MM.1S (cell line): ENCODE results near the gene TOMM40.

ENCODE experiments used
- DNase-seq: peaks from one replicate; pipeline ENCODE4 v3.0.0-alpha.2; 2015
- H2AFZ ChIP-seq: fragments of 300-600 bp; sonication (generic); 2 replicates; pipeline ENCODE4 v1.6.0; 2016; ENCODE audit warnings: antibody characterized with exemption, low read length
- H3F3A ChIP-seq: fragments of 300-600 bp; sonication (generic); 2 replicates; pipeline ENCODE4 v1.6.1; 2016; ENCODE audit warnings: mild to moderate bottlenecking, antibody characterized with exemption, low read length, moderate library complexity, mixed read lengths; ENCODE audit not compliant: insufficient read depth
- H3K27ac ChIP-seq: fragments of 300-600 bp; sonication (generic); 2 replicates; pipeline ENCODE4 v1.5.1; 2016; ENCODE audit warnings: mild to moderate bottlenecking, low read length
- H3K27me3 ChIP-seq: fragments of 300-600 bp; sonication (generic); replicated peaks from 2 replicates; pipeline ENCODE4 v1.6.0; 2016; ENCODE audit warnings: low read length; ENCODE audit not compliant: insufficient read depth
- H3K36me3 ChIP-seq: fragments of 300-600 bp; sonication (generic); replicated peaks from 2 replicates; pipeline ENCODE4 v1.6.1; 2016; ENCODE audit warnings: mild to moderate bottlenecking, low read length, mixed read lengths; ENCODE audit not compliant: insufficient read depth
- H3K4me1 ChIP-seq: fragments of 300-600 bp; sonication (generic); 2 replicates; pipeline ENCODE4 v1.6.1; 2016; ENCODE audit warnings: low read length, mixed read lengths
- H3K4me2 ChIP-seq: fragments of 300-600 bp; sonication (generic); 2 replicates; pipeline ENCODE4 v1.6.0; 2016; ENCODE audit warnings: low read depth, low read length
- H3K4me3 ChIP-seq: fragments of 300-600 bp; sonication (generic); 2 replicates; pipeline ENCODE4 v1.5.1; 2016; ENCODE audit warnings: low read length, mixed read lengths
- H3K79me2 ChIP-seq: fragments of 300-600 bp; sonication (generic); 2 replicates; pipeline ENCODE4 v1.6.1; 2016; ENCODE audit warnings: mixed run types, low read length, mixed read lengths
- H3K9ac ChIP-seq: fragments of 300-600 bp; sonication (generic); 2 replicates; pipeline ENCODE4 v1.6.1; 2016; ENCODE audit warnings: low read length, mixed read lengths
- H3K9me2 ChIP-seq: fragments of 300-600 bp; sonication (generic); replicated peaks from 2 replicates; pipeline ENCODE4 v1.6.1; 2016; ENCODE audit warnings: mild to moderate bottlenecking, low read length, mixed read lengths; ENCODE audit not compliant: insufficient read depth
- H3K9me3 ChIP-seq: fragments of 300-600 bp; sonication (generic); replicated peaks from 2 replicates; pipeline ENCODE4 v1.6.1; 2016; ENCODE audit warnings: mild to moderate bottlenecking, low read length, mixed read lengths; ENCODE audit not compliant: insufficient read depth
- H4K20me1 ChIP-seq: fragments of 300-600 bp; sonication (generic); 2 replicates; pipeline ENCODE4 v1.6.1; 2016; ENCODE audit warnings: mild to moderate bottlenecking, low read length, moderate library complexity, mixed read lengths; ENCODE audit not compliant: insufficient read depth
- EZH2 ChIP-seq: fragments of 300-600 bp; sonication (generic); optimal IDR thresholded peaks from 2 replicates; pipeline ENCODE3; 2017; ENCODE audit warnings: low read depth, mild to moderate bottlenecking, antibody characterized with exemption, low read length, mixed read lengths
- EZH2phosphoT487 ChIP-seq: fragments of 300-600 bp; sonication (generic); IDR thresholded peaks from 2 replicates; pipeline ENCODE4 v1.6.1; 2018; ENCODE audit warnings: antibody characterized with exemption, low read length
- TF ChIP-seq, protein P1 (sequence below): fragments of 300-600 bp; sonication (generic); IDR thresholded peaks from 2 replicates; pipeline ENCODE4 v1.5.1; 2016; ENCODE audit warnings: antibody characterized with exemption, low read length, mixed read lengths

The TOMM40 gene

DNA sequence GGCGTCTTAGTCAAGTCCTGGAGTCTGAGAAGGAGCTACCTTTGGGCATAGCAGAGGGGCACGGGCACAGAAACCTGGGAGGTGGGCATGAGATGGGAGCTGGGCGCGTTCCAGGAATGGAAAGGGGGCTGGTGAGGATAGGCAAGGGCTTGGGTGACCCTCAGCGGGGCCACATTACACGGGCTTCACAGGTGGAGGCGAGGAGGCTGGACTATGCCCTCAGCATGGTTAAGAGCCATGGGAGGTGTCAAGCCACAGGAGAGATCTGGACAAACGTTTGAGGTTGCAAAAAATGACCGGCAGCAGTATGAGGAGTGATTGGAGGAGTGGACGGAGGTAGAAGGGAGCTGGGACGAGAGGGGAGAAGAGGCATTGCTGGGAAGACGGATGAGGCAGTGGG lies 23.5 kb upstream of the TOMM40 start:
- H3K79me2 ChIP-seq = no peaks in the 10 kb centered on the region
- no peaks in the 10 kb centered on the region for H3F3A ChIP-seq
- TF ChIP-seq EZH2phosphoT487 (no peak), EZH2 (no peak)
- TF ChIP-seq, protein P1, sequence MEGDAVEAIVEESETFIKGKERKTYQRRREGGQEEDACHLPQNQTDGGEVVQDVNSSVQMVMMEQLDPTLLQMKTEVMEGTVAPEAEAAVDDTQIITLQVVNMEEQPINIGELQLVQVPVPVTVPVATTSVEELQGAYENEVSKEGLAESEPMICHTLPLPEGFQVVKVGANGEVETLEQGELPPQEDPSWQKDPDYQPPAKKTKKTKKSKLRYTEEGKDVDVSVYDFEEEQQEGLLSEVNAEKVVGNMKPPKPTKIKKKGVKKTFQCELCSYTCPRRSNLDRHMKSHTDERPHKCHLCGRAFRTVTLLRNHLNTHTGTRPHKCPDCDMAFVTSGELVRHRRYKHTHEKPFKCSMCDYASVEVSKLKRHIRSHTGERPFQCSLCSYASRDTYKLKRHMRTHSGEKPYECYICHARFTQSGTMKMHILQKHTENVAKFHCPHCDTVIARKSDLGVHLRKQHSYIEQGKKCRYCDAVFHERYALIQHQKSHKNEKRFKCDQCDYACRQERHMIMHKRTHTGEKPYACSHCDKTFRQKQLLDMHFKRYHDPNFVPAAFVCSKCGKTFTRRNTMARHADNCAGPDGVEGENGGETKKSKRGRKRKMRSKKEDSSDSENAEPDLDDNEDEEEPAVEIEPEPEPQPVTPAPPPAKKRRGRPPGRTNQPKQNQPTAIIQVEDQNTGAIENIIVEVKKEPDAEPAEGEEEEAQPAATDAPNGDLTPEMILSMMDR = no peak
- H3K36me3 ChIP-seq = no peaks in the 10 kb centered on the region
- DNase-seq = no peak
- H3K9me3 ChIP-seq = no peaks in the 10 kb centered on the region
- H3K27ac ChIP-seq = no peak overlapping the region
- H2AFZ ChIP-seq = no peak overlapping the region
- H3K4me3 ChIP-seq = no peak overlapping the region
- no peak overlapping the region for H3K4me2 ChIP-seq
- no peaks in the 10 kb centered on the region for H3K4me1 ChIP-seq
- no peaks in the 10 kb centered on the region for H3K9me2 ChIP-seq
- peaks cover 78% of the 10 kb centered on the region for H3K27me3 ChIP-seq
- no peak overlapping the region for H3K9ac ChIP-seq
- H4K20me1 ChIP-seq = no peaks in the 10 kb centered on the region

DNA sequence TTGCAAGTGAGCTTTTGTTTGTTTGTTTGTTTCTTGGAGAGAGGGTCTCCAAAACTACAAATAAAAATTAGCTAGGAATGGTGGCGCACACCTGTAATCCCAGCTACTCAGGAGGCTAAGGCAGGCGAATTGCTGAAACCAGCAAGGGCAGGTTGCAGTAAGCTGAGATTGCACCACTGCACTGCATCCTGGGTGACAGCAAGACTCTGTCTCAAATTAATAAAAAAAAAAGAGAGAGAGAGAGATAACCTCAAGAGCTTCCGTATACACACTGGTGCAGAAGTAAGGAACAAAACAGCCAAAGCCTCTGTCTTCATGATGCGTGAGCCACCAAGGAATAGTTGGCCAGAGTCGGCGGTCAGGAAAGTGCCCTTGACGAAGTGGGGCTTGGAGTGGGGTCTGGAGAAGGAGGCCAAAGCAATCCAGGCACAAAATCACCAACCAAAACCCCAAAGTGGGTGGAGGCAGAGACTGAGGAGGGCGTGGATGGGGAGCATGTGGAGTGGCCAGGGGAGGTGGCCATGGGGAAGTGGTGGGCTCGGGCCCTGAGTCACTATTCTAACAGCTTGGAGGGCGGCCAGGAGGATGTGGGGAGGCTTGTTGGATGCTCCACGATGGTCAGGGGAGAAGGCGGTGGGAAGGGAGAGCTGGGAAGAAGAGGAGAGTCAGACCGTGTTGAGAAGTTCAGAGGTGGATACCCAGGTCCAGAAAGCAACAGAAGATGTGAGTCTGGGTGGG lies 21.2 kb upstream of the TOMM40 start:
- TF ChIP-seq EZH2 (no peak), EZH2phosphoT487 (no peak)
- TF ChIP-seq, protein P1 = no peak
- no peaks in the 10 kb centered on the region for H3K36me3 ChIP-seq

DNA sequence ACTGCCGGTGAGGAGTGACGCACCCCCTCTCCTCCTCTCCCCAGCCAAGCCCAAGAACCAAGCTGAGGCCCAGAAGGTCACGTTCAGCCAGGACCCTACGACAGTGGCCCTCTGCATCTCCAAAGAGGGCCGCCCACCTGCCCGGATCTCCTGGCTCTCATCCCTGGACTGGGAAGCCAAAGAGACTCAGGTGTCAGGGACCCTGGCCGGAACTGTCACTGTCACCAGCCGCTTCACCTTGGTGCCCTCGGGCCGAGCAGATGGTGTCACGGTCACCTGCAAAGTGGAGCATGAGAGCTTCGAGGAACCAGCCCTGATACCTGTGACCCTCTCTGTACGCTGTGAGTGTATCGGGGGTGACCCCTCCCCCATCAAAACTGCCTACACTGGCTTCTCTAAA lies 19.2 kb upstream of the TOMM40 start:
- Histone ChIP-seq H3K27me3 (peaks cover 89% of the 10 kb centered on the region), H3K4me1 (no peaks in the 10 kb centered on the region), H3K4me3 (no peak overlapping the region), H4K20me1 (no peaks in the 10 kb centered on the region), H3K4me2 (no peak overlapping the region), H2AFZ (no peak overlapping the region), H3K9ac (no peak overlapping the region), H3K79me2 (no peaks in the 10 kb centered on the region), H3K27ac (no peak overlapping the region), H3K9me2 (no peaks in the 10 kb centered on the region), H3K9me3 (no peaks in the 10 kb centered on the region), H3F3A (no peaks in the 10 kb centered on the region), H3K36me3 (no peaks in the 10 kb centered on the region)
- TF ChIP-seq, protein P1 = no peak
- TF ChIP-seq EZH2 (no peak), EZH2phosphoT487 (no peak)
- no peak for DNase-seq

More for the DNA sequence above, 21.2 kb upstream of the TOMM40 start:
- Histone ChIP-seq H3K27me3 (peaks cover 89% of the 10 kb centered on the region), H2AFZ (no peak overlapping the region), H3K79me2 (no peaks in the 10 kb centered on the region), H4K20me1 (no peaks in the 10 kb centered on the region), H3F3A (no peaks in the 10 kb centered on the region), H3K27ac (no peak overlapping the region), H3K4me3 (no peak overlapping the region), H3K9ac (no peak overlapping the region), H3K9me3 (no peaks in the 10 kb centered on the region), H3K4me1 (no peaks in the 10 kb centered on the region), H3K9me2 (no peaks in the 10 kb centered on the region), H3K4me2 (no peak overlapping the region)
- DNase-seq = no peak
